Breast epithelium (tissue), 4 donors: Measurements from ENCODE around the gene CATSPERB. TPM values are rescaled to one million over a fixed set of nuclear protein-coding genes. Genes with fewer than 3 reads are reported as not detected.

Experiments
- DNase-seq, 2 donors: peaks; one replicate each; pipeline ENCODE4 v3.0.0-alpha.2; 2019; ENCODE audit warnings: low spot score in 2 of 2
- H3K27ac ChIP-seq, 2 donors: fragments of 200-600 bp; sonication (generic) in 1 of 2; one replicate each; pipeline ENCODE4 v1.5.1; 2016 to 2019; ENCODE audit warnings: mild to moderate bottlenecking in 1 of 2
- H3K27me3 ChIP-seq, 2 donors: fragments of 200-600 bp; sonication (generic) in 1 of 2; one replicate each; pipeline versions ENCODE4 v1.5.1 to v1.6.0; 2017 to 2019; ENCODE audit warnings: control low read depth in 1 of 2, mild to moderate bottlenecking in 1 of 2
- H3K36me3 ChIP-seq: fragments of 200-600 bp; one replicate; pipeline ENCODE4 v1.5.1; 2019
- H3K4me1 ChIP-seq, 2 donors: fragments of 200-600 bp; sonication (generic); one replicate each; pipeline ENCODE4 v1.5.1; 2016 to 2019; ENCODE audit warnings: control low read depth in 1 of 2
- H3K4me3 ChIP-seq, 3 donors: fragments of 200-600 bp; sonication (generic); 1 replicate in 2 of 3; 2 replicates in 1 of 3; pipeline ENCODE4 v1.5.1; 2016 to 2019; ENCODE audit warnings: mild to moderate bottlenecking in 3 of 3, moderate library complexity in 2 of 3
- H3K9me3 ChIP-seq, 2 donors: fragments of 200-600 bp; sonication (generic) in 1 of 2; one replicate each; pipeline ENCODE4 v1.5.1; 2016 to 2019; ENCODE audit warnings: control low read depth in 1 of 2
- POLR2A ChIP-seq: fragments of 450-650 bp; IDR thresholded peaks from one replicate; pipeline ENCODE4 v1.6.1; 2016; ENCODE audit warnings: antibody characterized with exemption, mild to moderate bottlenecking, moderate library complexity
- POLR2AphosphoS5 ChIP-seq, 3 donors: sonication (generic); formaldehyde crosslinking; IDR thresholded peaks; one replicate each; pipeline ENCODE4 v1.6.1; 2017; ENCODE audit warnings: antibody characterized with exemption in 3 of 3
- intact Hi-C: fragments of 100-400 bp; cut with DNase I; formaldehyde crosslinking; loops from one replicate; pipeline ENCODE4 v1.15.1; 2023; ENCODE audit warnings: low total_unique reads
- total RNA-seq, 3 donors: library from RNA; depleted of rRNA; stranded (reverse); fragments of >200 nt; gene quantifications; one replicate each; pipeline ENCODE4 v1.1.0, GENCODE V29; 2016
- TF ChIP-seq, protein P1 (sequence below), 3 donors: fragments of 450-650 bp; IDR thresholded peaks; one replicate each; pipeline ENCODE4 v1.5.1; 2016 to 2017; ENCODE audit warnings: antibody characterized with exemption in 3 of 3, mild to moderate bottlenecking in 3 of 3, moderate library complexity in 3 of 3

Gene CATSPERB
- total RNA-seq, 3 donors from 2014 or later = 2.4 to 18.7 (median 16.1) TPM

DNA sequence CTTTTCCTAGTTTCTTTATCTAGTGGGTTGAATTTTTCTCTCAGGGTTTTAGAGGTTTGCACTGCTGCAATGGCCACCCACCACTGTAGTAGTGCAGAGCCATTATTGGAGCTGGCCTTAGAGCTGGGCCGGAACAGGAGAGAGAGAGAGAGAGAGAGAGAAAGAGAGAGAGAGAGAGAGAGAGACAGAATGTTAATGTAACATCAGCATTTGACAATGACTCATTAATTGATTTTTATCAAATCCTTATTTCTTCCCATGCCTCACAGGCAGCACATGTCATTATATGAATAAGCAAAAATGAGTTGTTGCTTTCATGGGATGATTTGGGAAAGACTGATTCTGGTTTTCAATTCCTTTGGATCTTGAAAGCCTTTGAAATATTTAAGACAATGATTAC lies 145.5 kb downstream of the CATSPERB start:
- no peaks in the 10 kb centered on the region for H3K36me3 ChIP-seq
- H3K27ac ChIP-seq = no peak overlapping the region
- H3K4me1 ChIP-seq = no peaks in the 10 kb centered on the region
- no peak for TF ChIP-seq POLR2AphosphoS5 (IDR thresholded peaks at IDR 0.05)
- TF ChIP-seq, protein P1, sequence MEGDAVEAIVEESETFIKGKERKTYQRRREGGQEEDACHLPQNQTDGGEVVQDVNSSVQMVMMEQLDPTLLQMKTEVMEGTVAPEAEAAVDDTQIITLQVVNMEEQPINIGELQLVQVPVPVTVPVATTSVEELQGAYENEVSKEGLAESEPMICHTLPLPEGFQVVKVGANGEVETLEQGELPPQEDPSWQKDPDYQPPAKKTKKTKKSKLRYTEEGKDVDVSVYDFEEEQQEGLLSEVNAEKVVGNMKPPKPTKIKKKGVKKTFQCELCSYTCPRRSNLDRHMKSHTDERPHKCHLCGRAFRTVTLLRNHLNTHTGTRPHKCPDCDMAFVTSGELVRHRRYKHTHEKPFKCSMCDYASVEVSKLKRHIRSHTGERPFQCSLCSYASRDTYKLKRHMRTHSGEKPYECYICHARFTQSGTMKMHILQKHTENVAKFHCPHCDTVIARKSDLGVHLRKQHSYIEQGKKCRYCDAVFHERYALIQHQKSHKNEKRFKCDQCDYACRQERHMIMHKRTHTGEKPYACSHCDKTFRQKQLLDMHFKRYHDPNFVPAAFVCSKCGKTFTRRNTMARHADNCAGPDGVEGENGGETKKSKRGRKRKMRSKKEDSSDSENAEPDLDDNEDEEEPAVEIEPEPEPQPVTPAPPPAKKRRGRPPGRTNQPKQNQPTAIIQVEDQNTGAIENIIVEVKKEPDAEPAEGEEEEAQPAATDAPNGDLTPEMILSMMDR (IDR thresholded peaks at IDR 0.05) = no peak
- no peak for TF ChIP-seq POLR2A
- DNase-seq = no peak
- peaks cover 0 to 12% of the 10 kb centered on the region in 2 donors for H3K9me3 ChIP-seq
- no peaks in the 10 kb centered on the region for H3K27me3 ChIP-seq
- no peak overlapping the region for H3K4me3 ChIP-seq
- intact Hi-C loops = no loop called here

DNA sequence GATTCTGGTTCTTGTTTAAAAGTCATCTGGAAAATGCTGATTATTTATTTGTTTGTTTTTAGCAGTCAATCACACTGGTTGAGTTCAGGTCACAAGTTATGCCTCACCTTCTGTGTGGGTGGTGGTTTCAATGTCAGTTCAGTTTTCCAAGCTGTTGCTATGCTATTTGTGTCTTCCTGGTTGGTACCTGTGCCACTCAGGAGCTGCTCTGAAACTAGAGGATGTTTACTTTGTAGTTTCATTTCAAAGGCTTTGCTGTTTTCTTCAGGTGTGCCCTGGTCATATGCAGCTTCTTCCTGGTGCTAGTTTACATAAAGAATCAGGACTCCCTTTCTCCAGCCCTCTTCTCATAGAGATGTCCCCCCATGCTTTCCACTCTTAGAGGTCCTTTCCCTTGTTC lies 146.0 kb downstream of the CATSPERB start:
- no peak for DNase-seq
- TF ChIP-seq POLR2A = no peak
- TF ChIP-seq, protein P1 (IDR thresholded peaks at IDR 0.05) = no peak
- no peak for TF ChIP-seq POLR2AphosphoS5 (IDR thresholded peaks at IDR 0.05)
- H3K4me3 ChIP-seq = no peak overlapping the region
- H3K27ac ChIP-seq = no peak overlapping the region
- intact Hi-C loops = no loop called here
- no peaks in the 10 kb centered on the region for H3K36me3 ChIP-seq
- H3K27me3 ChIP-seq = no peaks in the 10 kb centered on the region
- H3K9me3 ChIP-seq = peaks cover 0 to 12% of the 10 kb centered on the region in 2 donors
- H3K4me1 ChIP-seq = no peaks in the 10 kb centered on the region

DNA sequence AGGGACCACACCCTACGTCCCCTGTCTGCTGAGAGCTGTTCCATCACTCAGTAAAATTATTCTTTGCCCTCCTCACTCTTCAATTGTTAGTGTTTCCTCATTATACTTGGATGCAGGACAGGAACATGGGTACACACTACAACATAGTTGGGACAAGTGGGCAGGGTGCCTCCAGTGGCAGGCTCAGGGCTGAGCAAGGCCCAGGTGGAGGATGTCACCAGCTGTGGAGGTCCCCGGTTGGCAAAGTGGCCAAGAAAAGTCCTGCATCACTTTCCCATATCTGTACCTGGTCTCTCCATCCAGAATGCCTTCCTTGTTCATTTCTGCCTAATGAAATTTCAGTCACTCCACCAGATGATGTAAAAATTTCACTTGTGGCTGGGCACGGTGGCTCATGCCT lies 149.1 kb downstream of the CATSPERB start:
- no peaks in the 10 kb centered on the region for H3K27me3 ChIP-seq
- TF ChIP-seq, protein P1 (IDR thresholded peaks at IDR 0.05) = no peak
- TF ChIP-seq POLR2AphosphoS5 (IDR thresholded peaks at IDR 0.05) (no peak), POLR2A (no peak)

DNA sequence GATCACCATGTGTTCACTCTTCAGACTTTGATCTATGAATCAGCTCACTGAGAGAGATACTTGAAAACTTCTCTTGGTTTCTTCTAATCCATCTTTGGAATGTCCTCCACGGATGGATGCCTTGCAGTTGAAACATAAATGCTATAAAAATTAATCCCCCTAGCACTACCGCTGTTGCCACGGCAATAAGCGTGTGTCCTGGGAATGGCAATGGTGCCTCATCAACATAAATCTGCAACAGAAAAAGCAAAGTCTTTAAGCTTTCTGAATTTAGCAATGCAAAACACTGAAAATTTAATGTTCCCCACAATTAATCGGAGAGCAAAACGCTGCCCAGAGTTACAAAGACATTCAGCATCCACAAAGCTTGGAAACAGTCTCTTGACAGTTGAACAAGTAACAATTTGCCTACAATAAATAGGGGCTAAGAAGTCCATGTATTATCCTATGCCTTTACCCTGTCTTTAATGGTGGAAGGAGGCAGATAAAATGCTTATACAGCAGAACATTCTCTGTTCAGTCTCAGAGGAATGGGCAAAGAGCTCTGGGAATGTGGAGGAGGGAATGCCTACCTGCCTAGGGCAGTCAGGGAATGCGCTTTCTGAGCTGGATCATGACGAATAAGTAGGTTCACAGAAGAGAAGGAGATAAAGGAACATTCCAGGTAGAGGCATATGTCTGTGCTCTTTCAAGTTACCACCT lies 150.9 kb downstream of the CATSPERB start:
- TF ChIP-seq POLR2A (no peak), POLR2AphosphoS5 (IDR thresholded peaks at IDR 0.05) (no peak)
- TF ChIP-seq, protein P1 (IDR thresholded peaks at IDR 0.05) = no peak
- DNase-seq = no peak
- H3K27ac ChIP-seq = no peak overlapping the region

More for the DNA sequence above, 149.1 kb downstream of the CATSPERB start:
- intact Hi-C loops = no loop called here
- Histone ChIP-seq H3K36me3 (no peaks in the 10 kb centered on the region), H3K27ac (no peak overlapping the region), H3K4me1 (no peaks in the 10 kb centered on the region), H3K9me3 (peaks cover 3 to 12% of the 10 kb centered on the region in 2 donors), H3K4me3 (no peak overlapping the region)
- no peak for DNase-seq

DNA sequence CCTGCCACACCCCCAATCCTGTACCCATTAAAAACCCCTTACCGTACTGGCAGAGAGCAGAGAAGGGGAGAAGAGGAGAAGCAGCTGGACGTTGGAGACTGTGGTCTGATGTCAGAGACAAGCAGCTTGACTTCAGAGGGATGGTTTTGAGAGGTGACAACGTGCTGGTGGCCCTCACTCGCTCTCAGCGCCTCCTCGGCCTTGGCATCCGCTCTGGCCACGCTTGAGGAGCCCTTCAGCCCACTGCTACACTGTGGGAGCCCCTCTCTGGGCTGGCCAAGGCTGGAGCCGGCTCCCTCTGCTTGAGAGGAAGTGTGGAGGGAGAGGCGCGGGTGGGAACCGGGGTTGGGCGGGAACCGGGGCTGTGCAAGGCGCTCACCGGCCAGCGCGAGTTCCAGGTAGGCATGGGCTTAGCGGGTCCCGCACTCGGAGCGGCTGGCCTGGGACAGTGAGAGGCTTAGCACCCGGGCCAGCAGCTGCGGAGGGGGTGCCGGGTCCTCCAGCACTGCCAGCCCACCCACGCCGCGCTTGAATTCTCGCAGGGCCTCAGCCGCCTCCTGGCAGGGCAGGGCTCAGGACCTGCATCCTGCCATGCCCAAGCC lies 154.2 kb downstream of the CATSPERB start:
- Histone ChIP-seq H3K27ac (no peak overlapping the region), H3K27me3 (no peaks in the 10 kb centered on the region), H3K9me3 (peaks cover 0 to 9% of the 10 kb centered on the region in 2 donors), H3K4me1 (no peaks in the 10 kb centered on the region), H3K36me3 (no peaks in the 10 kb centered on the region), H3K4me3 (no peak overlapping the region)
- intact Hi-C loops = no loop called here
- TF ChIP-seq, protein P1 (IDR thresholded peaks at IDR 0.05) = no peak
- no peak for TF ChIP-seq POLR2AphosphoS5 (IDR thresholded peaks at IDR 0.05)
- no peak for DNase-seq

More for the DNA sequence above, 150.9 kb downstream of the CATSPERB start:
- no peaks in the 10 kb centered on the region for H3K4me1 ChIP-seq
- H3K9me3 ChIP-seq = peaks cover 9 to 12% of the 10 kb centered on the region in 2 donors
- no peaks in the 10 kb centered on the region for H3K36me3 ChIP-seq
- intact Hi-C loops = no loop called here
- H3K4me3 ChIP-seq = no peak overlapping the region
- H3K27me3 ChIP-seq = no peaks in the 10 kb centered on the region
